ENCODE measurements around the gene STK33.

Gene STK33

DNA sequence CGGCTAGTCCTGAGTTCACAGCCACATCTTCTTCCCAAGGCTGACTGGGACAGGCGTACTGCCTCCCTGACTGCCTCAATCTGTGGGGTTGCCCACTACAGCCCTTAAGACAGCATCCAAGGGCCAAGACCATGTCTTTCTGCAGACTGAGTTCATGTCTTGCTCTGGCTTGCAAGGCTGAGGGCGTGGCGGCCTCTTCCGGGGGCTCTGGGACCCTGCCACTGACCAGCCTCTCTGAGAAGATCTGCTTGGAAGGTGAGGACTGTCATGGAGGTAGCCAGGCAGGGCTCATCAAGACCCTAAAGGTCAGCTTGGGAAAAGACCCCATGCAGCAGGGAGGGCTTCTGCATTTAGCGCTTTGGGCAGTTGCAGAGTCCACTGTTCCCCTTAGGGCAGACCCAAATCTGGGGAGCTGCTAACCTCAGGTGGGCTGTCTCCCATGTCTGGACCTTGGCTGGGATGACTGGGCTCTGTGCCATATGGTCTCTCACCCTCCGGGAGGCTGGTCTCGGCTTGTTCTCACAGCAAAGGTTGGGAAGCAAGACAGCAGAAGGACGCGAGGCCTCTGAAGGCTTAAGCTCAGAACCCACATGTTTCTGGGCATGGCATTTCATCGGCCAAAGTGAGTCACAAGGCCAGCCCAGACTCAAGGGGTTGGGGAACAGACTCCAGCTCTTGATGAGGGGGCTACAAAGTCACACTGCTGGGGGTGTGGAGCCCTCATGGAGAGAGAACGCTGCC lies 221.2 kb downstream of the STK33 start:
- DNase-seq: no peak

DNA sequence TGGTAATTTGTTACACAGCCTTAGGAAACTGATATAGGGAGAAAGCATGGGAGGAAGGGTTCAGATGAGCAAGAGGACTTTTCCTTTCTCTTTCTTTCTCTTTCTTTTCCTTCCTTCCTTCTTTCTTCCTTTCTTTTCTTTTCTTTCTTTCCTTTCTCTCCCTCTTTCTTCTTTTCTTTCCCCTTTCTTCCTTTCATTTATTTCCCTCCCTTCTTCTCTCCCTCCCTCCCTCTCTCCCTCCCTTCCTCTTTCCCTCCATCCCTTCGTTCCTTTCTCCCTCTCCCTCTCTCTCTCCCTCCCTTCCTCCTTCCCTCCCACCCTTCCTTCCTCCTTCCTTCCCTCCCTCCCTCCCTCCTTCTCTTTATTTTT lies 222.5 kb downstream of the STK33 start:
- no peak for DNase-seq

DNA sequence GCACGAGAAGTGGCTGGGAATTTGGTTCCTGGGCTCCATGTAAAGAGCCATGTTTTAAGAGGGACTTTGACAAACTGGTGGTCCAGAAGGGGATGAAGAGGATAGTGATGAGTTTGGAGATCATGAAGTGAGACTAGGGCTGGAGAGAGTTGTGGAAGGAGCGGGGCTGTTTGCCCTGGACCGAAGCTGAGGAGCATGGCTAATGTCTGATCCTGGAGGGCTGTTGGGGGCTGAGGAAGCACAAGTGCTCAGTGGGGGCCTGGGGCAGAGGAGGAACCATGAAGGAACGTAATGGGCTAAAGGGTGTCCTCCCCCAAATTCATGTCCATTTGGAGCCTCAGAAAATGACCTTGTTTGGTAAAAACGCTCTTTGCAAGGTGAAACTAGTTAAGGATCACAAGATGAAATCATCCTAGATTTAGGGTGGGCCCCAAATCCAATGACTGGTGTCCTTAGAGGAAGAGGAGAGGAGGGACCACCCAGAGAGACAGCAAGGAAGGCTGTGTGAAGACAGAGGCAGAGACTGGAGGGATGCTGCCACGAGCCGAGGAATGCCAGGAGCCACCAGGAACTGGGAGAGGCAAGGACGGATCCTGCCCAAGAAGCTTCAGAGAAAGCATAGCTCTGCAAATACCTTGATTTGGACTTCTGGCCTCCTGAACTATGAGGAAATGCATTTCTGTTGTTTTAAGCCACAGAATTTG lies 223.1 kb downstream of the STK33 start:
- DNase-seq: no peak

DNA sequence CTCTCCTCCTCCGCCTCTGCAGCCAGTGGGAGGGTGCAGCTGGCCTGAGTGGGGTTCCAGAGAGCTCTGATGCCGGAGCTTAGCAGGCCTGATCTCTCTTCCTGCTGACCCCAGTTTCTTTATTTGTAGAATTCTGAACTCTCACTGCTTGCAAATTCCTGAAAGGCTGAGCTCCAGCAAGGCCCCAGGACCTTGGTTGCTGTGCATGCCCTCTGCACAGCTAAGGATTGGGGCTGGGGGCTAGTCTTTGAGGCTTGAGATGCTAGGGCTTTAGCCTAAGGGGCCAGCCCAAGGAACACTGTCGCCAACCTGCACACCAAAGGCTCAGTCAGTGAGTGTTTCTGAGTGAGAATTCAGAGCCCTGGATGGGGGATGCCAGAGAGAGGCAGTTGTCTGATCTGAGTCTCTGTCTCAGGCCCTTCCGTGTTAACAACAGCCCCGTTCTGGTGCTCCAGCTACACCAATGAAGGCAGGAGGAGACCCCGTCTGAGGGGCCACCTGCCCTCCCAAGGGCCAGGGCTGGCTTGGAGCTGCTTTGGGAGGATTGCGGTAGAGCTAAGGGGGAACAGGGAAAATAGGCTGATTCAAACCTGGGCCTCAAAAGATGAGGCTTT lies 224.3 kb downstream of the STK33 start:
- no peak for DNase-seq

DNA sequence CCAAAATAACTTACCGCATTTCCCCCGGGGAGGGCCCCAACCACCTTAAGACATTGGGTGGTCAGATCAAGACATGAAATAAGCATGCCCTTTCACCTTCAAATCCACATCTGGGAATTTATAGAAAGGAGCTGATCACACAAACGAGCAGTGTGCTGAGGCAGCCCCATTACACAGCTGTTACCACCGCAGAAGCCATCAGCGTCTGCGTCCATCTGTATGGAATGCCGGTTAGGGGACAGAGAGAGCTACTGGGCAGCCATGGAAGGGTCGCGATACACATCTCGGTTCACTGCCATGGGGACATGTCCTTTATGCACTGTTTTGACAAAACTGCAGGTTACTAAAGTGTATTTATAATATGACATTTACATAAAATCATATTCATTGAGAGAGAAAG lies 225.3 kb downstream of the STK33 start:
- DNase-seq: no peak

DNA sequence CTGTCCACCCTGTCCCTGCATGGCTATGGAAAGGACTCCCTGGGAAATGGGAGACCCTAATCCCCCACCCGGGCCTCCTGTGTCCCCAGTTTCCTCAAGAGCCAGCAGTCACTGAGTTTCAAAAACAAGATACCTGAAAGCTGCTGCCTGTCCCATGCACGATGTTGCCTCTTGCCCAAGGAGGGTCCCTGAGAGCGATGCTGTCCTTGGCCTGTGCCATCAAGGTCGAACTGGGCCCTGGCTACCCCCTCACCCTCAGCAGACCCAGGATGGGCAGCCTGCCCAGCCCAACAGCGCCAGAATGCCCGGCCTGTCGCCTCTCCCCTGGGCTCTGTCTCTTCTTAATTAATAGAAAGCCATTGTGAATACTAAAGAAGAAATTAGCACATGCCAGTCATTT lies 225.8 kb downstream of the STK33 start:
- no peak for DNase-seq

DNA sequence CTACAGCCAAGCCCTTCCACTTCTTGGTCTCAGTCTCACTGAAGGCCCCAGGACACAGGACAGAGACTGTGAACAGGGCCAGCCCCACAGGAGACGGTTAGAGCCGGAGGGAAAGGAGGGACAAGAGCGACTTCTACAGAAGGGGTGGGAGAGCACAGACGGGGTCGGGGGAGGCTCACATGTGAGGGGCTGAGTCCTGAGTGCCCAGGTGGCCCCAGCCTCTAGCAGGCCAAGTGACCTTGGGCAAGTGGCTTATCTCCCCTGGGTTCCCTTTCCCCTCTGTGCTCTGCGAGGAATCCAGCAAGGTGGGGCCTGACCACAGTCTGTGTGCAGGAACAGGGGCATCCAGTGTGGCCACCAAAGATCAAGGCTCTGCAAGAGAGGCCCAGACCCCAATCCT lies 227.7 kb downstream of the STK33 start:
- DNase-seq: no peak

DNA sequence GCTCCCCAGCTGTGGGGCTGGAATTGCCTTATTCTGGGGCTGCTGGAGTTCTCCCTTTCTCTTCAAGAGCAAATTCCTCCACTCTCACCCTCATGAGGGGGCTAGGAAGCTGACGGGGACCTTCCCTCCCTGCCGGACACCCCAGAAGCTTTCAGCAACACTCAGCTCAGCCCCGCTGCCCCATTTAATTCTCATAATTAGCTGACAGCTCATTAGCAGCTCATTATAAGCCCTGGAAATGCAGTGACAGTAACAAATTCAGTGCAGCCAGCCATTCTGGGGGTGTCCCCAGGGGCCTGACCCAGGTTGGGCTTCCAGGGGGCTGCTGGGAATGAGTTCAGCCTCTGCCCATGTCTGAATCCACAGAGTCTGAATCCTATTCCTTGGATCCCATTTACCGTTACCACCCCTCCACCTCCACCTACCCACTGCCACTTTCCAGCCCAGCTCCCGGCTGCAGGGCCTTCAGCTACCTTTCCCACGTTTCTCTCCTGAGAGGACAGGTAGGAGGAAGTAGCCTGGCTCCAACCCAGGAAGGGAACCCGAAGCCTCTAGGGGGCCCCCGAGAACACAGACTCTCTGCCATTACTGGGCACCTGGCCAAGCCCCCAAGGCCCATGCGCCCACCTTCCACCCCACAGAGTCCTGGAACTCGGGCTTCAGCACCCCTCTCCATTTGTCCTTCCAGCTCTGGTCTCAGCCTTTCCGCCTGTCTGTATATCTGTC lies 228.6 kb downstream of the STK33 start:
- no peak for DNase-seq

DNA sequence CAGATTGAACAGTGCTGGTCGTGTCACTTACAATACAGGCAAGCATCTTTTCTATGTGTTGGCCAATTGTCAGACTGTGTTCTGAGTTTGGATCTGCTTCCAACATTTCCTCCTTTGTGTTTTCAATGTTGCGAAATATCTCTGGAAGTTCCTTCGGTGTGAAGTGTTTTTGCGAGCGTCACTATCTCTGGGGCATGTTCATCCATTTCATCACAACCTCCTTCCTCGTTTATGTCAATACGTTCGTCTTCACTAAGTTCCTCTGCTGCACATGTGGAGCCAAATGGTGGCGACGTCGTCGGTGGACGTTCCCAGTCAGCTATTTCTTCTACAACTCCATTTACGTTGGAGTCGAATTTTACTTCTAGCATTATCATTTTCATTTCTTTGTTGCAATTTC lies 230.1 kb downstream of the STK33 start:
- DNase-seq: no peak

DNA sequence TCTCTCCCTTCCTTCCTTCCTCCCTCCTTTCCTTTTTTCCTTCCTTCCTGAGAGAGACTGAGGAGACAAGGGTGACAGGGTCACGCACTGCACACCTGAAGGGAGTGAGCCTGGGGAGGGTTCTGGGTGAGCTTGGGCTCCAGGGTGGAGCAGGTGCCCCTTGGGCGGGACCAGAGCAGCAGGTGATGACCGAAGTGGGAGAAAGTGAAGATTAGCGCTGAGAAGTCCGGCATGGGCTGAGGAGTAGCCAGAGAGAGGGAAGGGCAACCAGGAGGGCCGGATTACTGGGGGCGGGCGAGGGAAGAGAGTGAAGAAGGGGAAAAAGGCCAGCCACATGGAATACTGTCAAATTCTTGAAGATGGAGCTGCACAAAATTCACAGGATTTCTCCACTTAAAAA lies 231.1 kb downstream of the STK33 start:
- no peak for DNase-seq

DNA sequence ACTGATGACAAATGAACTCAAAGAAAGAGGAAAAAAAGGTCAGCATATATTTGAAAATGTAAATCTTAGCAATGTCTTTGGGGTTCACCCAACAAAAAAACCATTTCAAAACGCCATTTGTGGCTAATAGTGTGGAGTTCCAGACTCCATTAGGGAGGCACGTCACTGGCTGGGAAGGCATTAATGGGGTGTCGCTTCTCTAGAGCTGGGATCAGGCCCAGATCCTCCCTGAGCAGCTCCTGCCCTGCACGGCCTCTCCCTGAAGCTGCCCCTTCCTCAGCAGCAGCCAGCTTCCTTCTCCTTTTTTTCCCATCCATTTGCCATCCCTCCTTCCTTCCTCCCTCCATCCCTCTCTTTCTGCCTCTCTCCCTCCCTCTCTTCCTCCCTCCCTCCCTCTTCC lies 231.5 kb downstream of the STK33 start:
- DNase-seq: no peak

DNA sequence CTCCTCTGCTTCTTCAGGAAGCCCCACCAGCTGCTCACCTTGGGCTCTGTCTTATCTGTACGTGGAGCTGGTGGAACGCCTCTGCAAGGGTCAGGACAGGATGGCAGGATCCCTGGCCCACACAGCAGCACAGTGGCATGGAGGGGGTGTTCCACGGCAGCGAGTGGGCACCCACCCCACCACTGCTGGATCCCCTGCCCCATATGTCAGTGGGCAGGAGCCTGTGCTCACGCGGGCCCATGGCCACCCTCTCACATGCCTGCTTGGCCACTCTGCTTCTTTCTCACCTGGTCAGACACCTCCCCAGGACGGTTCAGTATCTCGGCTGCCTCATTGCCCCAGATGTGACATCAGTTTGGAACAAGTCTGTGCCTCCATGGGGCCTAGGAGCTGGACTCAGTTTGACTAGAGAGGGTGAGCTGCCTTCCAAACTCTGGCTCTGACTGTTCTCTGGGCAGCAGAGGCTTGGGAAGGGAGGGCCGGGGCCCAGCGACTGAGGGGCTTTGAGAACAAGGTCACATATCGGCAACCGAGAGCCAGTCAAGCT lies 232.3 kb downstream of the STK33 start:
- no peak for DNase-seq

DNA sequence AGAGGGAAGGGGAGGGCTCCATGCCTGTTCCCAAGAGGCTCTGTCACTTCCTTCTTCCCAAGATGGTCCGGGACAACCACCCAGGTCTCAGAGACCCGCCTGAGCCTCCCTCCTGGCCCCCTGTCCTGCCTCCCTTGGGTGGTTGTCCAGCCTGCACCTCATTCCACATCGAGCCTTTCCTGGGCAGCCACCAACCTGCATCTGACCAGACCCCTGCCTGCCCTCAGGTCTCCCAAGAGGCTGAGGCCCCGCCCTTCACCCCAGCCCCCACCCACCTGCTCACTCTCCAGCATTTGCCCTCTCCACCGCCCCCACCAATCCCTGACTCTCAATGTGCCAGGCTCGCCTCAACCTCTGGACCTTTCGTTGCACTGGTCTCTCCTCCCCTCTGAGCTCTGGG lies 232.8 kb downstream of the STK33 start:
- DNase-seq: no peak

DNA sequence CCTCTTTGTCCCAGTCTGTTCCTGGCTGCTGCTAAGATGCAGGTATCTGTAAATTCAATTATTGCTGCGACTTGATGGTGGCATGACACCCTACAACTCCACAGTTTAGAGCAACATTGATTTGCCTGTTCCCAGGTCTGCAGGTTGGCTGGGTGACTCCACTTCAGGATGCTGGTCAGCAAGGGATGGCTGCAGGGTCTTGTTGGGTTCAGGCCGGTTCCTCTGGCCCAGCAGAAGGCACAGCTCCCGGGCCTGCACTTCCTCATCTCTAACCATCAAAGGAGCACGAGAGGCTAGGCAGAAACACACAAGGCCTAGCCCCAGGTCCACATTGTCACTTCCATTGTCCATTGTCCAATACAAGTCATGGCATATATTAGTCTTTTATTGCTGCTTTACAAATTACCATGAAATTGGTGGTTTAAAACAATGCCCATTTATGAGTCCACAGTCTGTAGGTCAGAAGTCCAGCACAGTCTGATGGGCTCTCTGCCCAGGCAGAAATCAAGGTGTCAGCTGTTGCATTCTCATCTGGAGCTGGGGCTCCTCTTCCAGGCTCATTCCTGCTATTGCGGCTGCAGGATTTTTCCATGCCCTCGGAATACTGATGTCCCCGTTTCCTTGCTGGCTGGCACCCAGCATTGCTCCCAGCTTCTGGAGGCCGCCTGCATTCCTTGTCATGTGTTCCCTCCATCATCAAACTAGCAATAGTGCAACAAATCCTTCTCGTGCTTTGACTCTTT lies 233.8 kb downstream of the STK33 start:
- DNase-seq: no peak

DNA sequence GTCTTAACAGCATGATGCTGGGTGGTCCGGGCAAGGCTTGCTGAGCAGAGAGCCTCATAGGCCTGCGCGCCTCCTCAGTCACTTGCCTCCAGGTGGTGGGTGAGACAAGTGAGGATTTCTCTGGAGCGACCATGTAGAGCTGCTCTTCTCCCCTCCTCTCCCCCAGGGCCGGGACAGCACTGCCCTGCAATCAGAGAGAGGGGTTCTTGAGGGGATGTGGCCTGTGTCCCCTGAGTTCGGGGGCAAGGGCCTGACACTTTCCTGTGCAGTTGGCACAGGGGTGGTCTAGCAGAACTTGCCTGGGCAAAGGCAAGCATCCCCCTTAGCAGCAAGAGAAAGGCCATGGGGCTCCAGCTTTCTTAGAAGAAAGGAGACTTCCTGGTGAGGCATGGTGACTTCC lies 234.5 kb downstream of the STK33 start:
- DNase-seq: no peak

DNA sequence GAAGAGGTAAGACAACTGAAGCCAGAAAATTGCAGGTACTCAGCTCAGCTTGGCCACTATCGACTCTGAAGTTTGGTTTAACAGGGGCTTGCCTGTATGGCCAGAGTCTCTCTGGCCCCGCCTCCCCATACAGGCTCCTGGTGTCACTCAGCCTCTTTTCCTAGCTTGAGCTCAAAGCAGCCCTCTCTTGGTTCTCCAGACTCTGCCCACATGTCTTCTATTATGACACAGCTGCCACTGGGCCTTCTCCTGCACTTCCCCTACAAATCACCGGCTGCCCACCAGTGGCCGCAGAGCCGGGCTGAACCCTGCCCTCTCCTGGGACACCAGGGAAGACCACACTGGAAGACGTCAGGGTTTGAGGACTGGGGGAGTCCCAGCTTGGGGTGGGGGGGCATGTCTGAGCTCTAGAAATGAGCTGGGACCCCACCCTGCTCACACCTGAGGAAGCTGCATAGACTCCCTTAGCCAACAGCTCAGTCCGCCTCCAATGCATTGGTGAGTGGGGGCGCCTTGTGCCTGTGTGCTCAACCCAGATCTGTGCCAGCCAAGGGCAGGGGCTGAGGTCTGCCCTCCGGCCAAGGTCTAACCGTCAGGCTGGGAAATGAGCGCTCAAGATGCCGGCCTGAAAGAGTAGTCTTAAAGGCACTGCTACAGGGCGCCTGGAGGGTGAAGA lies 236.0 kb downstream of the STK33 start:
- no peak for DNase-seq

DNA sequence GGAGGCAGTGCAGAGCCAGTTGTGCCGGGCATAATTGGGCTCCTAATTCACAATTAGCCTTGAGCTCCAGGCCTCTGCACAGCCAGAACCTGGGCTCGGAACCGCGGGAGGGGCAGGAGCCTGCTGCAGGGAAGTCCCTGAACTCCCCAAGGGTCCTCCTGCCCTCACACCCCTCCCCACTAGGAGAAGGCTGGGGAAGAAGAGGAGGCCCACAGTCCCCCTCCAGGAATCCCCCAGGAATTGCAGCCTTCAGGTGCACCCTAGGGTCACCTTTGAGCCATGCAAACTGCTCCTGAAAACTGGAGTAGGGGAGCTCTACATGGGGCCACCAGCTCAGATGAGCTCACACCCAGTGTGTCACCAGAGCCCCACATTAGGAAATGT lies 236.5 kb downstream of the STK33 start:
- DNase-seq: no peak

DNA sequence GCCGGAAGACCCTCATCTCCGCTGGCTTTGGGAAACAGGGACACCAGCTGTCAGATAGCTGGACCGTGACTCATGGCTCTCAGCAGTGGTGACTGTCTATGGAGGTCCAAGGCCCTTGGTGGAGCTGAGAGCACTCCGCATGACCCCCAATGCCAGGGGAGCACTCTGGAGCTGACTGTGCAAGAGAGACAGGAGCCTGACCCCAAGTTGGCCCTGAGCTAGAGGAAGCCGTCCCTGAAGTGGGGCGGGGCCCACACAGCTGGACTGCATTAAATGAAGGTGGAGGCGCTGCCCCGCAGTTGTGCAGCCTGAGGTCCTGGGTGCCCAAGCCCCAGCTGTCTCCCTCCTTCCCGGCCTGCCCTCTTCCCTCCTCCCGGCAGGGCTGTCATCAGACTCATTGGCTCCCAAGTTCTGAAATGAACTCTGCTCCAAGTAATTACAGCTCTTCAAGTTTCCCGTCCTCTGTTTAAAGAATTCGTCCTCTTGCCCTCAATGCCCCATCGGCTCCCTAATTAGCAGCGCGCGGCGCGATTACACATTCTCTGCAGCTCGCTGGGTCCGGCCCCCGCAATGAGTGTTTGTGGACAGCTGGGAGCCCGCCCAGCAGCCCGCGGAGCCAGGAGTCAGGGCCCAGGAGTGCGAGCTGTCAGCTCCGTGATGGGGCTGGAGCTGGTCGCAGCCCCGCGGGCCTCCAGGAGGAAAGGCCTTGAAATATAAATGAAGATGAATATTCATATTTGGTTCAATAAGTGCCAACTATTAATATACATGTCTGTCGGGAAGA lies 237.1 kb downstream of the STK33 start:
- no peak for DNase-seq

DNA sequence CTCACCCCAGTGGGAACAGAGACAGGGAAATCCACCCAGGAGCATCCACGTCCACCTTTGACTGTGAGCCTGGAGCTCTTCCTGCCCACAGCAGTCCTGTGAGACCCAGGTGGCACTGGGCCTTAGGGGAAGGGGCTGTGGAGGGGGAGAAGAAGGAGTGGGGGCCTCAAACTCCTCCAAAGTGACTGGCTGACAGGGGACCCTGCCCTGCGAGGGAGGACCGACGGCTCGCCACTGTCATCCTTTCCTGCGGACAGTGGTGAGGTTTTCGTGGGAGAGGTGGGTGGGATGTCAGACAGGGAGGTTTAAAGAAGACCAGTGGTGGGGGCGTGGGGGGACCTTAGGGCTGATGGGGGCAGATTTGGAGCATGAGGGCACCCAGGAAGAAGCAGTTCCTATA lies 237.8 kb downstream of the STK33 start:
- no peak for DNase-seq

DNA sequence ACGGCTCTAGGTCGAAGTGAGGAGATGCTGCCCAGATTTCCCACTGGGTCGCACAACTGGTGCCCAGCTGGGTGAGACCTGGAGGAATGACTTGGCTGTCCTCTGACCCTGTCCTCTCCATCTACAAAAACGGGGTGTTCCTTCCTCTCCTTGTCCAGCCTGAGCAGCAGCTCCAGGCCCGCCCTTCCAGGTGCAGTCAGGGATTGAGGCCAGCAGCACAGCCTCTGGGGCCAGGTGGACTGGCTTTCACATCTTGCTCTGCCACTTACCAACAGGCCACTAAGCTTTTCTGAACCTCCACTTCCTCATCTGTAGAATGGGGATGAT lies 238.6 kb downstream of the STK33 start:
- DNase-seq: no peak

DNA sequence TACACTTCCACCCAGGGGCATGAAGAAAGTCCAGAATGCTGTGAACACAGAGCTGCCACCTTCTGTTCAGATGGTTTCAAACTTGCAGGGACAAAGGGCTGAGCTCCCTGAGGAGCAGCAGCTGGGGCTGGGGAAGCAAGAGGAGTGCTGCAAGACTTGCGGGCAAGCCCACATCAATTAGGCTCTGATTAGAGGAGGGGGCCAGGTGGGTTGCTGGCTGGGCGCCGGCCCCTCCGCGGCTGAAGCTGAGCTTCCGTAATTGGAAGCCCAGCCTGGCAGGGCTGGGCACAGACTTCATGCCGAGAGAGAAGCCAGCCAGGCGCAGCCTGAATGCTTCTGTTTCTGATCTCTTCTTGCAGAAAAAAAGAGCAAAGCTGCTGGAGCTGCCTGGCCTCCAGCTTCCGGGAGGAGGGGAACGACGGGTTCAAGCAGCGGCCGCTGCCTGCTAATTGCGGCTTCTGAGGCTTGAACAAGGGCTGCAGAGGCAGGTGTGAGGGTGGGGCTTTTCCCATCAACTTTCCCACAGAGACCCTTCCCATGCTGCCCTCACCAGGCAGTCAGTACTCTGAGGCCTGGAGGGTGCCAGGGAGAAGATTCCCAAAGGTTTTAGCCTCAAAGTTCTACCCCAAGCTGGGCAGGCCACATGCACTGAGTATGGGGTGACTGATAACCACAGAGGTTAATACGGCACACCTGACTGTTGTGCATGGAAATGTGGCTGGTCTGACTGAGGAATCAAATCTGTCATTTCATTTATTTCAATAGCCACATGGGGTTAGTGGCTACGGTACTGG lies 239.2 kb downstream of the STK33 start:
- no peak for DNase-seq
